ENCODE measurements around the gene SLC39A9.

DNA sequence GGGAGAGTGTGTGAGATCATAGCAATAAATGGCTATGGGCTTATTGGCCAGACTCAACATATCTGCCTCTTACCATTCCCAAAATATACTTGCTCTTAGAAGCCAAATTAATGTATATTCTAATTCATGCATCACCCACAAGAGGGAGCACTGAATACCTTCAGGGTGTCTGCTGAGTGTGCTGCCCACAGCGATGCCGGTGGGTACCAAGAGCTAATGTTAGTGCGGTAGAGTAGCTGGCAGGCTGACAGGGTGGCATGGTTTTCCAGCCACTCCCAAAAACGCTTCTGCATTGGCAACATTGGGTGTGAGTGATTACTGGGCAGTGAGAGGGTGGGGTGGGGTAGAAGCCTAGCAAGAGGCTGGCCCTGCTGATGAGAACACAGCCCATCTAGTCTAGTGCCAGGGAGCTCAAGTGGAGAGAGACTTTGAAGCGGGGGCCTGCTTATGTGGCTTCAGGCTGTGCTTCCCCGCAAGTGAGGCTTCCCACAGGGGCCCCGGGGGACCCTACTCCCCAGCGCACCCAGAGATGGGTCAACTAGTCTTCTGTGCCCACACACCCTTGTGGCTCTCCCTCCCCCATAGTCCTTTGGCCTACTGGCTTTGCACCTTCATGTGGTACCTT lies 76.8 kb downstream of the SLC39A9 start:
- TF ChIP-seq, protein P1, sequence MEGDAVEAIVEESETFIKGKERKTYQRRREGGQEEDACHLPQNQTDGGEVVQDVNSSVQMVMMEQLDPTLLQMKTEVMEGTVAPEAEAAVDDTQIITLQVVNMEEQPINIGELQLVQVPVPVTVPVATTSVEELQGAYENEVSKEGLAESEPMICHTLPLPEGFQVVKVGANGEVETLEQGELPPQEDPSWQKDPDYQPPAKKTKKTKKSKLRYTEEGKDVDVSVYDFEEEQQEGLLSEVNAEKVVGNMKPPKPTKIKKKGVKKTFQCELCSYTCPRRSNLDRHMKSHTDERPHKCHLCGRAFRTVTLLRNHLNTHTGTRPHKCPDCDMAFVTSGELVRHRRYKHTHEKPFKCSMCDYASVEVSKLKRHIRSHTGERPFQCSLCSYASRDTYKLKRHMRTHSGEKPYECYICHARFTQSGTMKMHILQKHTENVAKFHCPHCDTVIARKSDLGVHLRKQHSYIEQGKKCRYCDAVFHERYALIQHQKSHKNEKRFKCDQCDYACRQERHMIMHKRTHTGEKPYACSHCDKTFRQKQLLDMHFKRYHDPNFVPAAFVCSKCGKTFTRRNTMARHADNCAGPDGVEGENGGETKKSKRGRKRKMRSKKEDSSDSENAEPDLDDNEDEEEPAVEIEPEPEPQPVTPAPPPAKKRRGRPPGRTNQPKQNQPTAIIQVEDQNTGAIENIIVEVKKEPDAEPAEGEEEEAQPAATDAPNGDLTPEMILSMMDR (IDR thresholded peaks at IDR 0.05): no peak
- TF ChIP-seq POLR2A (IDR thresholded peaks at IDR 0.05; ENCODE audit: low read depth): no peak
